NCI-H524 (cell line): ENCODE results near the gene ASCL2.
"Not testable (repeated sequence)": the region's sequence is repeated elsewhere in the genome, so short reads cannot be mapped to it uniquely, and the experiment has no call there.

Experiments used
- DNase-seq, 2 experiments: peaks; one replicate each; lab custom pipeline; 2025; lab: John Stamatoyannopoulos, UW

ASCL2 gene

DNA sequence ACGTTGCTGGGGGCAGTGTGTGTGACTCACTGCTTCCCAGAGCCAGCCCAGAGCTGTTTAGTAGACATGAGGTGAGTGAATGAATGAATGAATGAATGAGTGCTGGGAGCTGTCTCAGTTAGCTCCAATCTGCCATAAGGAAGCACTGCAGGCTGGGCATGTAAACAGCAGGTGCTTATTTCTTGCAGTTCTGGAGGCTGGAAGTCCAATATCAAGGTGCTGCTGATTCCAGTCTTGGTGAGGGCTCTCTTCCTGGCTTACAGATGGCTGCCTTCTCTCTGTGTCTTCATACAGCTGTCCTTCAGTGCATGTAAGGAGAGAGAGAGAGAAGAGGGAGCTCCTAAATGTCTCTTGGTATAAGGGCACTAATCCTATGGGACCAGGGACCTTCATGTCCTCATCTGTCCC is 27.2 kb upstream of the ASCL2 start:
- no peak for DNase-seq

GRCh38 chr11:2296913-2297622 is 26.7 kb upstream of the ASCL2 start:
- DNase-seq, result no peak

- DNase-seq, result no peak
Observed at GRCh38 chr11:2295971-2296912, 25.9 kb upstream of the ASCL2 start.

- no peak for DNase-seq
Observed at GRCh38 chr11:2294926-2295290, 24.5 kb upstream of the ASCL2 start.

DNA sequence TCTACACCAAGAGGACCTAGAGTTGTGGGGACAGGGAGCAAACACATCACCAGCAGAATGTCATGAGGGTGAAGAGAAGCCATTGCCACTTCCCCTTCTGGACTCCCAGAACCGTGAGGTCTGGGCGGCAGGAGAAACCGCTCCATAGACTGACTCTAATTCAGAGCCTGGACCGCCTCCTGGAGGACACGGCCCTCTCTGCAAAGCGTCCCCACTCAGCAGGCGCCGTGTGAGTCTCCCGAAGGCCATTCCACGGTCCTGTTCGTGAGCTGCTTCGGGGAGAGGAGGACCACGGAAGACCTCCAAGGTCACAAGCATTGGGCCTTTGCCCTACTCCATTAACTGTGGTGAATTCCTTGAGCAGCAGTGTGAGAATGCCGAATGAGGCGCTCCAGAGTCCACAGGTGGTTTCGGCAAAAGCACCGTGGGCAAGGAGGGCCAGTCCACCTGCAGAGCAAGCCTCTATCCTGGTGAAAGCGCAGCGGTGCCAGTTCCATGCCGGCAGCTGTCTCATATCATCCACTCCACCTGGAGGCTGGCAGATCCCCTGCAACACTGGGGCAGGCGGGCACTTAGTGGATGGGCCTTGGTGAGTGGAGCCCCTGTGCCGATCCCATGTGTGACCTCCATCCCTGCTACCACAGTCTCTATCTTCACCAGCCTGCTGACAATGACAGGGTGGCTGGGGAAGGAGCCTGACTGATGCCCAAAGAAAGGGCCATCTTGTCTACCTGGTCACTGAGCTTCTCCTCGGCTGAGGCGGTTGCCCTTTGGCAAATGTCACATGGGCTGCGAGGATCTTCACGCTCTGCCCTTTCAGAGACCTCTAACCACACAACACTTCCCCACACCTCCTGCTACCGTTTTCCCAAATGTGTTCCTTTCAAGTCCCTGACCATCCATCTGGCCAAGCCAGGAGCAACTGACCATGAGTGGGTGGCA is 23.9 kb upstream of the ASCL2 start:
- no peak for DNase-seq

DNA sequence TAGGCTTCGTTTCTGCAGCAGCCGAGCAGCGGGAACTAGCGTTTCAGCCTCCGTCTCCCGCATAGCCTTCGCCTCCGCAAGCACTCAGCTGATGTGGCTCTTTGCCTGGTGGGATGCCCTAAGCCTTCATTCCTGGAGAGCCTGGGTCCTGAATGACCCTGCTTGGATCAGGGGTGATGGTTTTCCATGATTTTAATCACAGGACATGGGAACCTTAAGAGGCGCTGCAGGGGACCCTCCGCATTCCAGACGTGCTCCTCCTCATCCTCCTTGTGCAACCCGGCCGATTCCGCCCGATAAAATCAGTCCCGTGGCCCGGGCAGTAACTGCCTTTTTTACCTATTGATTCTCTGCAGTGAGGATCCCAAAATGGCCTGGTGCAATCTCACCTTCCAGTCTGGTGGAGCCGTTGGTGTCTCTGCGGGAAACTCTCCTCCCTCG is 23.2 kb upstream of the ASCL2 start:
- no peak for DNase-seq

- no peak for DNase-seq
Observed at GRCh38 chr11:2290351-2290841, 20.0 kb upstream of the ASCL2 start.

GRCh38 chr11:2289859-2290258 is 19.5 kb upstream of the ASCL2 start:
- DNase-seq, result no peak

GRCh38 chr11:2289350-2289749 is 19.0 kb upstream of the ASCL2 start:
- DNase-seq, result no peak

DNA sequence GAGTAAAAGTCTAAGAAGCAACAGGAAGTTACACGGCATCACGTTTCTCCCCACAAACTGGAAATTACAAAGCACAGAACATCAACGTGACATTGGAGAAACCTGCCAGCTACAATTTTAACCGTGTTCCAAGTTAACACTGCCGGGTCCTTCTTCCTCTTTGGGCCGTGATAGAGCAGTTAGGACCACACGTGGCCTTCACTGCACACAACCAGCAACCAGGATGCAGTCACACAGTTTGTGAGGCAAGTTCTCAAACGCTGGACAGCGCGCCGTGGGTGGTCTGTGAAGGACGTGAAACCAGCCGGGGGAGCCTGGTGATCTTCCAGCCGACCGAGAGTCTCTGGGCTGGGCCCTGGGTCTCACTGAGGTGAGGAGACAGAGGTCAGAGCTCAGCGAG is 16.7 kb upstream of the ASCL2 start:
- DNase-seq, result no peak

DNA sequence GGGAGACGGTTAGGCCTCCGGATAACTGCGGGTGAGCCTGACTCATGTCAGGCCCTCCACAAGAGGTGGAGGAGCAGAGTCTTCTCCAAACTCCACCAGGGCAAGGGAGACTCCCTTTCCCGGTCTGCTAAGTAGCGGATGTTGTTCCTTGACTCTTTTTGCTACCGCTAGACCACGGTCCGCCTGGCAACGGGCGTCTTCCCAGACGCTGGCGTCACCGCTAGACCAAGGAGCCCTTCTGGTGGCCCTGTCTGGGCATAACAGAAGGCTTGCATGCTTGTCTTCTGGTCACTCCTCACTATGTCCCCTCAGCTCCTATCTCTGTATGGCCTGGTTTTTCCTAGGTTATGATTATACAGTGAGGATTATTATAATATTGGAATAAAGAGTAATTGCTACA is 16.0 kb upstream of the ASCL2 start:
- not testable (repeated sequence) for DNase-seq

DNA sequence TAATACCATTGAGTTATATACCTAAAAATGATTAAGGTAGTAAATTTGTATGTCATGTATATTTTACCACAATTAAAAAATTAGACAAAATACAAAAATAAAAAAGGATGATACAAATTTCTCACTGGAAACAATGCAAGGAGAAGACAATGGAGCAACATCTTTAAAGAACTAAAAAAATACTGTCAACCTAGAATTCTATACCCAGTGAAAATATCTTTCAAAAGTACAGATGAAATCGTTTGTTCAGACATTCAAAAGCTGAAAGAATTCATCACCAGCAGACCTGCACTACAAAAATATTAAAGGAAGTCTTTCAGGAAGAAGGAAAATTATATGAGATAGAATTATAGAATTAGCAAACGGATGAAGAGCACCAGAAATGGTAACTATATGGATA is 9.8 kb upstream of the ASCL2 start:
- no peak for DNase-seq

DNA sequence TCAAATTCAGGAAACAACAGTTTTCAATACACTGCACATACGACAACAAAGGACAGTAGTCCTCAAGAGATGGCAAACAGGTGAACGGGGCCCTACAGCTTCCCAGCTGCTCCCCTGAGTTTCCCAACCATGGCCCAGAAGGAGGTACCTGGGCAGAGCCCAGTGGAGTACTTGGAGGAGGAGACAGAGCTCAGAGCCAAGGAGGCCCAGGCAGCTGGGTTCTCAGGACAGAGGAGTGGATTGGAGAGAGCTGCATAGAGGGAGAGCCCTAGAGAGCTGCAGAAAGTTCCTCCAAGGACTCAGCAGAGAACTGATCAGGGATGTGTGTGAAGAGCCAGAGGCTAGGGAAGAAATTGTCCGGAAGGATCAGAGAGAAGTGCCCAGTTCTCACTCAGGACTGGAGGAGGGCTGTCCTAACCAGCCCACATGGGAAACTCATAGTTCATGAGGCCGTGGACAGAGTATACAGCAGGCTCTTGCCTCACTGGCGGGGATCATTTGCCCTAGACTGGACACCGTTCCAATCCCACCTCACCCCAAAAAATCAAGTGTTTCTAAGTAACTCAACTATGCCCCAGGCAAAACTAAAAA is 7.6 kb upstream of the ASCL2 start:
- DNase-seq, result no peak

GRCh38 chr11:2277008-2277346 is 6.6 kb upstream of the ASCL2 start:
- no peak for DNase-seq

- no peak for DNase-seq
Observed at GRCh38 chr11:2276280-2277007, 6.1 kb upstream of the ASCL2 start.

DNA sequence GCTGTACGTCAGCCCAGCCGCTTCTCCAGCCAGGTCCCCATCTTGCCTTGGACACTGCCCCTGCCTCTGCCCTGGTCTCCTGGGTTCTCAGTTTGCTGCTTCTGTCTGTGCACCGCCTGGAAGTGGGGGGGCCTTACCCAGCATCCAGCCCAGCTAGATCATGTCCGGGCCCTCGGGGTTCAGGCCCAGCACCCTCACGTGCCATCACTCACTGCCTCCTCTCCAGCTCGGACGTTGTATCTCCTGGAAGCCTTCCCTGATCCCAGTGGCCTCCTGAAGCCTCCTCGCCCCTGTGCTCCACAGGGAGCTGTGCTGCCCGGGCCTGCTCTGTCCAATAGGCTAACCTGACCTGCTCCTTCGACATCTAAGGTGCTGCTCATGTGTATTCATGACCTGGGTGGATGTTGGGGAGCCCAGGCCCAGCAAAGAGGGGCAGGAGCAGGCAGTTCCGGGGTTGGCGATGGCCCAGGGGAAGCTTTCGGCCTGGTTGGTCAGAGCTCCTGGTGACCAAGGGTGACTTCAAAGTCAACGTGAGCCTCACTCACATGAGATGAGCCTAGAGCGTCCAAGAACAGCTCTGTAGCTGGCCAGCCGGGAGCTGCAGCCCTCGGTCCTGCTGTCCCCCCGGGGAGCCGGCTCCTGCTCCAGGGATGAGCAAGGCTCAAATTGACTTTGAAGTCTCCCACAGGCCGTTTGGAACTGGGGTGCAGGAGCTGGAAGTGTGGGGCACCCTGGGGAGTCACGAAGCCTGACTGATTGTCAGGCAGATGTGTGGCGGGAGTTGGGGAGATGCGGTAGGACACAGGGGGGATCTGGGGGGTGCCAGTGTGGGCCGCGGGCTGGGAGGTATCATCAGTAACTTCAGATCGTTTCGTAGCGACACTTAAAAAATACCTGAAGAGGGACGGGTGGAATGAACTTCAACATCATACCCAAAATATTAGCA is 5.2 kb upstream of the ASCL2 start:
- no peak for DNase-seq

DNA sequence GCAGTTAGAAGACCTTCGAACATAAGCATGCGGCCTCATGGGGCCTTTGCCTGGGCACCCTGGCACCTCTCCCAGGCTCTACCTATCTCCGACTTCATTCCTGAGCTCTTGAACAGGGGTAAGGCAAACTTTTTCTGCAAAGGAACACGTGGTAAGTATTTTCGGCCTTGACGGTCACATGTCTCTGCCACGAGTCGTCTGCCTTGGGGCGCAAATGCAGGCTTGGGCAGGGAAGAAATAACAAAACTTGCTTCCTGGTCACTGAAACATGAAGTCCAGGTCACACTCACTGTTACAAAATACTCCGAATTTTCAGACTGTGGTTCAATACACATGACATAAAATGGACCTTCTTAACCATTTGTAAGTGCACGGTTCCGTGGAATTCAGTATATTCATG is 3.4 kb upstream of the ASCL2 start:
- DNase-seq, result no peak

- no peak for DNase-seq
Observed at GRCh38 chr11:2273311-2273710, 2.9 kb upstream of the ASCL2 start.

- no peak for DNase-seq
Observed at GRCh38 chr11:2272946-2273280, 2.5 kb upstream of the ASCL2 start.
